GM19193 (cell line): ENCODE measurements around the gene COMMD7.

ENCODE experiments used
- POLR2A ChIP-seq: IDR thresholded peaks from 4 replicates; pipeline ENCODE4 v1.6.1; 2011; ENCODE audit not compliant: insufficient read depth, insufficient read length; ENCODE audit errors: extremely low read depth

Gene COMMD7

GRCh38 chr20:32775336-32775991, 32.2 kb upstream of the COMMD7 start:
- TF ChIP-seq POLR2A = no peak

GRCh38 chr20:32773855-32774254, 30.6 kb upstream of the COMMD7 start:
- no peak for TF ChIP-seq POLR2A

- no peak for TF ChIP-seq POLR2A
These were observed 30.0 kb upstream of the COMMD7 start for GRCh38 chr20:32773223-32773622.

- no peak for TF ChIP-seq POLR2A
These were observed 28.8 kb upstream of the COMMD7 start for GRCh38 chr20:32772046-32772445.

GRCh38 chr20:32767418-32768198, 24.3 kb upstream of the COMMD7 start:
- TF ChIP-seq POLR2A = no peak

- TF ChIP-seq POLR2A = no peak
These were observed 21.0 kb upstream of the COMMD7 start for GRCh38 chr20:32764005-32764960.

GRCh38 chr20:32763202-32764004, 20.1 kb upstream of the COMMD7 start:
- TF ChIP-seq POLR2A = no peak

GRCh38 chr20:32762754-32763201, 19.5 kb upstream of the COMMD7 start:
- no peak for TF ChIP-seq POLR2A

GRCh38 chr20:32761831-32762753, 18.8 kb upstream of the COMMD7 start, which contains the start of gene DNMT3B:
DNMT3B (plus strand) TSS chr20:32762385; CDS start chr20:32780324, 17,939 bp downstream.
- TF ChIP-seq POLR2A = no peak

GRCh38 chr20:32761417-32761830, 18.2 kb upstream of the COMMD7 start:
- TF ChIP-seq POLR2A = no peak

GRCh38 chr20:32756156-32756555, 12.9 kb upstream of the COMMD7 start:
- no peak for TF ChIP-seq POLR2A

GRCh38 chr20:32753731-32754130, 10.5 kb upstream of the COMMD7 start:
- TF ChIP-seq POLR2A = no peak
